Head of caudate nucleus (tissue), 42 donors: ENCODE measurements around the gene MAML3.

ENCODE experiments used
- DNase-seq, 42 donors: peaks; one replicate each; pipeline versions ENCODE4 v3.0.0 to v3.0.0-alpha.2; 2020 to 2021; ENCODE audit warnings: mixed read lengths in 7 of 42
- intact Hi-C: fragments of 100-400 bp; cut with DNase I; formaldehyde crosslinking; loops from one replicate; pipeline ENCODE4 v1.15.0; 2022

Gene MAML3

GRCh38 chr4:140003876-140004548, 150.0 kb downstream of the MAML3 start:
- intact Hi-C loops = loop anchor here (10.0 kb wide), 1 partner anchor 269 kb away; no protein-coding TSS in a partner anchor
- peak in 3 of 42 donors; percentile 20 to 34 (median 24) for DNase-seq

DNA sequence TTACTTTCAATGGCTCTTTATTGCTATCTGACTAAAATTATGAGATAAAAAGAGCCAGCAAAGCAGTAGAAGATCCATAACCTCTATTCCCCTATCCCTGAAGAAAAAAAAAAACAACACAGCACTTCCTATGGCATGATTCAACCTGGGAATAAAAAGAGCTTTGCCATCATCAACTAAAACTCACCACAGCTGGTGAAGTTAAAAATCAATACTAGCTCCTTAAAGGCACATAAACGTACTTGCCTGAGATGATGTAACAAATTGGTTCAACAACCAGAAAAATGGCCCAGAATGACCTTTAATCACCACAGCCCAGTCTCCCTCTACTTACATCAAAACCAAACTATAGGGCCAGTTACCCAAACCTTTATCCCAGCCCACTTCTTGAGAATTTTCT, 153.8 kb downstream of the MAML3 start:
- intact Hi-C loops = loop anchor here (10.0 kb wide), 1 partner anchor 265 kb away; no protein-coding TSS in a partner anchor
- DNase-seq = no peak

GRCh38 chr4:139988863-139989765, 164.9 kb downstream of the MAML3 start:
- DNase-seq = peak; percentile 31 to 91 (median 64)

DNA sequence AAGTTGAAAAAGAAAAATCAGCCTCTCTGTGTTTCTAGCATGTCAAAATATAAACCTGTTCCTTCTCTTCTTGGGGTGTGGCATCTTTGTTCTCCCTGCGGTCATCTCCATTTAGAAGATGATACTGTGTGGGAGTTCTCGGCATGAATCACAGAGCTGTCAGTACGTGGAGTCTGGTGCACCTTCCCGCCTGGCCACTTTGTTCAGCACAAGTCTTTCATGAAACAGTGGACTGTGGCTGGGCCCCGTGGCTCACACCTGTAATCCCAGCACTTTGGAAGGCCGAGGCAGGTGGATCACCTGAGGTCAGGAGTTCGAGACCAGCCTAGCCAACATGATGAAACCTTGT, 166.5 kb downstream of the MAML3 start:
- intact Hi-C loops = no loop called here
- peak in 5 of 42 donors; percentile 29 to 50 (median 40) for DNase-seq

More at GRCh38 chr4:139988863-139989765, 164.9 kb downstream of the MAML3 start:
- intact Hi-C loops = no loop called here

DNA sequence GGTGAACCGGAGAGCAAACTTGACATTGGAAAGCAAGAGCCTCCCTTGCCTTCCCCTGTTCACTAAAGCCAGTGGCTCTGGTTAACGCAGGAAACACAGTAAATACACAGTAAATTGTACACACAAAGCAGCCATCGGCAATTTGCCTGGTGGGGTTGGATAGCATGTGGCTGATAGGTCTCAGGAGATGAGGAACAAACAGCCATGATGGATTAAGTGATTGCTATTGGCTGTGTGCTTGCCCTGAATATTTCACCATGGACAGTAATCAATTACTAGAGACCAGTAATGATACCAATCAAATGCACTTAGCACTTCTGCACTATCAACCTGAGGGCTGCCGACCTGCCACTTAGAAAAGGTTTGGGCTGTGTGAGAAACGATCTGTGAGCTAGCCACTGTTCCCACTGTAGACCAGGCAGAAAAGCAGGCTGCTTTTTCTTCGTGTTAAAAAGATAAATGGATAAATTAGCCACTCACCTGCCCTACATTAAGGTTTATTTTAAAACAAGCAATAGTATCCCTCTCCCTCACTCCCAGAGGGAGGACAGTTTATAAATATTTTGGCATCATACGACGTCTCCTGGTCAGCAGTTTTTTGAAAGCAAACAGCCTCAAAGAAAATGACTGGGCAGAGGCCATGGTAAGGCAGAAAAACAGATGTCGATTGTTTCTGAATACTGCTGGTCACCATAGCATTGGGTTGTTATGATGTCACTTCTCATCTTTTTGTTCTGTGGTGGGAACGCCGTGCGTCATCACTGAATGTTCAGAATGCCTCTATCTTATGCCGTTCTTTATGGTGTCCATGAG, 167.1 kb downstream of the MAML3 start:
- intact Hi-C loops = no loop called here
- no peak for DNase-seq

GRCh38 chr4:139986106-139986505, 167.9 kb downstream of the MAML3 start:
- DNase-seq = no peak
- intact Hi-C loops = no loop called here

DNA sequence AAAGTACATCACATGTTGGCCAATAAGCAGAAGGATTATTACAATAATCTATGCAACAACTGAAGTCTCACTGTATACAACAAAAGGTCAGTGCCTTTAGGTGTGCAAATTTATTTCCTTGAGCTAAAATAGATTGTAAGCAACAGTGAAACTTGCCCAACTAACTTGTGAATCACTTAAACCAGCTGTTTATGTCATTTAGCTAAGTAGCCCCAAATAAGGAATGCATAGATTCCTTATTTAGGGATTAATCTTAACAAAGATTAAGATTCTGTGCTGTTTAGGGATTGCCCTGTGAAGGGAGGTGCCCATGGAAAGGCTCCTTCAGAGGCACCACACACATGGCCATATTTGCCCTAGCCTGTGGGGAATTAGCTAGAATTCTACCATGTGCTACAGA, 168.6 kb downstream of the MAML3 start:
- no peak for DNase-seq
- intact Hi-C loops = no loop called here

DNA sequence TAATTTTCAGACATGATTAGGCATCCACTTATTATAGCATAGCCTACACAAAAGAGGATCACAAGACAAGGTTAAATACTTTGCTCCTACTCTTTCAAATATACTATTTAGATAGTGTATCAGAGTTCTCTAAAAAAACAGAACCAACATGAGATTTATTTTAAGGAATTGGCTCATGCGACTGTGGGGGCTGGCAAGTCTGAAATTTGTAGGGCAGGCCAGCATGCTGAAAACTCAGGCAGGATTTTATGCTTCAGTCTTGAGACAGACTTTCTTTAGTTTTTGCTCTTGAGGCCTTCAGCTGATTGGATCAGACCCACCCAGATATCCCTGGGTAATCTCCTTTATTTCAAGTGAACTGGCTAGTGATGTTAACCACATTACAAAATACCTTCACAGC, 169.5 kb downstream of the MAML3 start:
- intact Hi-C loops = no loop called here
- DNase-seq = peak in 1 of 42 donors; percentile 13

DNA sequence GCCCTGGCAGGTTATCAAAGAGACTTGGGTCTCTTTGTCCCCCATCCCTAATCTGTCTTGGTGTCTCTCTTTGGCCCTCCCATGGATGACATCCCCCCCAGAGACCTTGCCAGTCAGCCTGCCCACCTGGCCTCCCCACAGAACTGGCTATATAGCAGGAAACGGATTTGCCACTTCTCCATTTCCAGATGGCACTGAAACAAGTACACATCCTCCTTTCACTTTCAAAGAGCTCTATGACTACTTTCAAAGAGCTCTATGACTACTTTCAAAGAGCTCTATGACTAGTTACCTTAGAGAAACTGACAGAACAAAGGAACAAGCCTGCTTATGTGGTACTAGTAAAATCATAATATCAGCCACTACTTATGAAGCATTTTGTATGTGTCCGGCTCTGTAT, 175.3 kb downstream of the MAML3 start:
- no peak for DNase-seq
- intact Hi-C loops = no loop called here

DNA sequence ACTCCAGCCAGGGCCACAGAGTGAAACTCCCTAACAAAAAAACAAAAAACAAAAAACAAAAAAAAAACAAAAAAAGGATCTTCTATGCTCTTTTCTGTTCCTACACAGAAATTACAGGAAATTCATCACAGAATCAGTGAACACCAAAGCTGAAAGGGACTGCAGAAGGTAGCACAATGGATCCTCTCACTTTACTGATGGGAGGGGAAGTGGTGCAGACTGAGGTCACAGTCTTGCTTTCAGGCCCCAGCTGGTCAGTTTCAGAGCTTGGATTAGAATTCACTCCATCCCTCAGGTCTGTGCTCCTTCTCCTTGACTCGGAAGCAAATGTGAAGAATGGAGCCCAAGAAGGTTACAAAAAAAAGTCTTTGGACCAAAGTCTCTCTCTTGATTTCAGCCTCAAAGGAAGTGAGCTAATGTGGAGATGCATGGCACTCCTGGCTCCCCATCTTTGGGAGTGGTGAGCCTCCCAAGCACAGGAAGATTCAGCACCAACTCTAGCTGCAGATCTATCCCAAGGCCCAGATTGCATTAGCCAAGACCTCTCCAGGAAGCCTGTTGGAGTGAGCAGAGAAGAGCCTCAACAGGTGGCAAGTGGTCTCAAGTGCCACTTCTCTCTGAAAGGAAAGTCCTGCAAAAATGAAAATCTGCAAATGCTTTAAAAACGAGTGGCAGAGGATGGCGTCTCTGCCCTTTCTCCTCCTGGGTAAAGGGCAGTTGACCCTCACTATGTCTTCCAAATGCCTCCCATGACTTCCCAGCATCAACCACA, 176.0 kb downstream of the MAML3 start:
- intact Hi-C loops = no loop called here
- no peak for DNase-seq

- no peak for DNase-seq
- intact Hi-C loops = no loop called here
Observed at GRCh38 chr4:139975830-139976272, 178.1 kb downstream of the MAML3 start.

DNA sequence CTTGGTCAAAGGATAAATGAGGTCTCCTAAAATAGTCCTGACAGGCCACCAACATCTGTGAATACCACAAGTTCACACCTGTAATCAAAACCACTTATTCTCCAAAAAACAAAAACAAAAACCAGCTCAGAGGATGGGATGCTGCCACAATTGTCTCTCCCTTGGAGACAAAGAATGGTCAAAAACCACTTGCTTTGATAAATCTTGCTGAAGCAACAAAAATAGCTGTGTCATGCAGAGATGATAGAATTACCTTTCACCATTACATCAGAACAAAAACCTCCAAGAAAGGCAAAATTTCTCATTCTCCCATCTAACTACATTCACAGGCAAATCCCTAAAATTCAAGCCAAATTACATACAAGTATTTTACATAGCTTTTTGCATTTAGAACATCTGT, 180.4 kb downstream of the MAML3 start:
- no peak for DNase-seq
- intact Hi-C loops = no loop called here

DNA sequence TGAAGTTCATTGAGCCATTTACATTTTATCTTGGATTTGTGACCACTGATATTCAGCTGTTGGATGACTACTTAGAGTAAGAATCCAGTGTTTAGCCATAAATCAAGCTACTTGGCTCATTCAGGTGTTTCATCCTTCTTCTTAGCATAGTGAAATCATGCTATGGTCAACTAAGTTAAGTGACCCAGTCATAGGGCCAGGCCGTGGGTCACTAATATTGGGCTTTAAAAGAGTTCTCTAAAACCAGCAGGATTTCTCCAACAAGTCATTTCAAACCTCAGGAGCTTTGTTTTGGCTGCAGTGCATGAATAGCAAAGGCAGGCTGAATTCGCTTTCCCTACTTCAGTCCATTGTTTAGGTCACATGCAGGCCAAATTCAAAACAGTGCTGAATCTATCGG, 181.0 kb downstream of the MAML3 start:
- intact Hi-C loops = no loop called here
- no peak for DNase-seq

DNA sequence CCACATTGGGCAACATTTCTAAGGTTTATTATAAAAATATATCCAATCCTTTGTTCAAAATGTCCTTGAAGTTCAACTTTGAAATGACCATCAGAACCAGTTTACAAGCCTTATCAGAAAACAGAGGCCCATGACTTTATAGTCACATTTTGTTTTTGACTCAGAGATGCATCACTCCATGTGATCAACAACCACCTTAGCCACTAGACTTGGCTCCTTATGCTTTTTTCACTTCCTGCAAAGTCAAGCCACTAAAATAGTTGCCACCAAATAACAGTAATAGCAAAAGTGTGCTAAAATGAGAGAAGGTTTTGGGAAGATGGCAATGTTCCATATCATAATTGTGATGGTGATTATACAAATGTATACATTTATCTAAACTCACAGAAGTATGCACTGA, 181.7 kb downstream of the MAML3 start:
- DNase-seq = no peak
- intact Hi-C loops = no loop called here

GRCh38 chr4:139971111-139971510, 182.9 kb downstream of the MAML3 start:
- intact Hi-C loops = no loop called here
- no peak for DNase-seq

- DNase-seq = no peak
- intact Hi-C loops = no loop called here
Observed at GRCh38 chr4:139969635-139970266, 184.2 kb downstream of the MAML3 start.

- intact Hi-C loops = no loop called here
- no peak for DNase-seq
Observed at GRCh38 chr4:139968831-139969230, 185.2 kb downstream of the MAML3 start.

DNA sequence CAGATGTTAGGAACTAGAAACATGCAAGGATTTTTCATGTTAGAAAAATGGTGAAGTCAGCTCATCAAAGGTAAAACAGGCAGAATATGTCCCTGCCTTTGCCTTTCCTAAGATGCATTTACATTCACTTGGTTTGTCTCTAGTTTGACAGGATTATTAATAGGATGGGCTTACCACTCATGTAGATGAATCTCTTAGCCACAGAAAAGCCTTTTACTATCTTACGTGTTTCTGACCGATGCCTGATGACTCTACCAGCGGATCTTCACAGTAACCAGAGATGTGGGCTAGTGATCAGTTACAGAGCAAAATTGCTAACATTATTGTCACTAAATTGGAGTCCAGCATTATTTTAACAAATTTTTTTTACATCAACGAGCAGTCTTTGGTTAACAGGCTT, 187.6 kb downstream of the MAML3 start:
- no peak for DNase-seq
- intact Hi-C loops = no loop called here
